Measurements from ENCODE around the gene ATG4B.

Gene ATG4B

DNA sequence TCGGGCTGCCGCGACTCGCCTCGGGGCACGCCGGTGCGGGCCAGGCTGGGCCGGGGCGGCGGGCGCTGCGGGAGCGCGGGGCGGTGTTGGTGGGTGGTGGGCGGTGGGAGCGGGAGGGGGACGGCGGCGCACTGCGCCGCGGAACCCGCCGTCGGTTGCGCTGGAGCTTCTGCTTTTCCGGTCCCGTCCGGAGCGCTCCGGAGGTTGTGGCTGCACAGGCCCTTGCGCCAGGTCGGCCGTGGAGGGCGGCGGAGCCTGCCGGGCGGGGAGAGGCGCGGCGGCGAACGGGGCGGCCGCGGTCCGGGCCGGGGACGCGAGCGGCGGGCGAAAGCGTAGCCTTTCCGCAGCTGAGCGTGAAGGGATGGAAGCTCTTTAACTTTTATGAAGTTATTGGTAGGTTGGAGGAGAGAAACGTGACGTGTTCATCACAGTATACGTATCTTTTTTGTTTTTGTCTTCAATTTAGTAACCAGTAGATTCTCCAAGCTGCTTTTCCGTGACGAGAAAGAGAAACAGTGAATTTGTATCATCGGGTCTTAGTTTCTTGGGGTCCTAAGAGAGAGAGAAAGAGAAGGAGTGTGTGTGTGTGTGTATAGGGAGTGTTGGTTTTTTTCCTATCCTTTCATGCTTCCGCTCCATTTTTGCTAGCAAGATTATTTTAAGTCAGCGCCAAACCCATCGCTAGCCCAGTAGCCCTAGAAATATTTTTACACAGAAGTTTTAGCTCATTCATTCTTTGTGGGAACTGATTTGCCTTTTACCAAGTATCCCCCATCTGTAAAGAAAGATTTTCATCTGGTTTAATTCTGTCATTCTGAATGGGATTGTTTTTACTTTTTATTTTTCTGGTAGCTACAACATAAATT lies 535 bp downstream of the ATG4B start:
- ChIA-PET POLR2A (ENCODE audit: low non-redundant PET) (interaction anchor here (0.5 kb wide), 1 partner anchor 25 kb away, joined by 3 read pairs; no protein-coding TSS in a partner anchor), CTCF (no interaction called here)
- TF ChIP-seq, protein P1, sequence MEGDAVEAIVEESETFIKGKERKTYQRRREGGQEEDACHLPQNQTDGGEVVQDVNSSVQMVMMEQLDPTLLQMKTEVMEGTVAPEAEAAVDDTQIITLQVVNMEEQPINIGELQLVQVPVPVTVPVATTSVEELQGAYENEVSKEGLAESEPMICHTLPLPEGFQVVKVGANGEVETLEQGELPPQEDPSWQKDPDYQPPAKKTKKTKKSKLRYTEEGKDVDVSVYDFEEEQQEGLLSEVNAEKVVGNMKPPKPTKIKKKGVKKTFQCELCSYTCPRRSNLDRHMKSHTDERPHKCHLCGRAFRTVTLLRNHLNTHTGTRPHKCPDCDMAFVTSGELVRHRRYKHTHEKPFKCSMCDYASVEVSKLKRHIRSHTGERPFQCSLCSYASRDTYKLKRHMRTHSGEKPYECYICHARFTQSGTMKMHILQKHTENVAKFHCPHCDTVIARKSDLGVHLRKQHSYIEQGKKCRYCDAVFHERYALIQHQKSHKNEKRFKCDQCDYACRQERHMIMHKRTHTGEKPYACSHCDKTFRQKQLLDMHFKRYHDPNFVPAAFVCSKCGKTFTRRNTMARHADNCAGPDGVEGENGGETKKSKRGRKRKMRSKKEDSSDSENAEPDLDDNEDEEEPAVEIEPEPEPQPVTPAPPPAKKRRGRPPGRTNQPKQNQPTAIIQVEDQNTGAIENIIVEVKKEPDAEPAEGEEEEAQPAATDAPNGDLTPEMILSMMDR (conservative IDR thresholded peaks at IDR 0.05; ENCODE audit: low read depth) = no peak
- peak; percentile 44 for DNase-seq (ENCODE audit: low spot score)
- H3K27ac ChIP-seq = peak overlapping the region; percentile 96

DNA sequence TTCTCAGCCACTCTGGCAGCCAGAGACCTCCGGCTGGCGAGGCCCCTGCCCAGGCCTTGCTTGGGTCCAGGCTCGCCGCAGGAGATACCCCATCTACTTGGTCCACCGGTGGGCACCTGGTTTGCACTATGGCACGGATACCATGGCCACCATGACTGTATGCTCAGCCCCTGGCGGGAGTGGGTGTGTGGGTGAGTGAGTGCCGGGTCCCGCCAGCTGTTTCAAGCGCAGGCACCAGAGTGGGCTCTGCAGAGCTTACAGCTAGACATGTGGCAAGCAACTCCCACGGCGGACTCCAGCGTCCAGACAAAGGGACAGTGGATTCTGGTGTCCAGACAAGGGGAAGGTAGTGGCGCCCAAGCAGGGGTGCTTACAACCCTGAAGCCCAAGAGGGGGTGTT lies 1.4 kb downstream of the ATG4B start:
- no peak for DNase-seq (ENCODE audit: low spot score)
- TF ChIP-seq, protein P1 (conservative IDR thresholded peaks at IDR 0.05; ENCODE audit: low read depth) = no peak
- ChIA-PET CTCF (no interaction called here), POLR2A (ENCODE audit: low non-redundant PET) (no interaction called here)
- H3K27ac ChIP-seq = no peak overlapping the region

DNA sequence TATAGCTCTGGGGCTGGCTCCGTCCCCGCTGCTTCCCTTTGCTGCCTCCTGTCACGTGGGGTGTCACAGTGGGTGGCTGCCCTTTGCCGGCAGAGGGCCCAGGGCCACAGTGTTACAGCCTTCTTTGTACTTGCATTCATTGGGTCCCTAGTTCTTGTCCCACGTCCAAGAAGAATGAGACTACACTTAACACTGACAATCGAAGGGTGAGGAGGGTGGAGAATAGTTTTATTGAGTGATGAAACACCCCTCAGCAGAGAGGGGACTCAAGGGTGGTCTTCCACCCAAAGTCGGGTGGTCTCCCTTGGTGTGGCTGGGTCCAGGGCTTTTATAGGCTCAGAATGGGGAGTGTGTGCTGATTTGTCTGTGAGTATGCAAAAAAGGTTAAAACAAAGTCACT lies 1.9 kb downstream of the ATG4B start:
- TF ChIP-seq, protein P1 (conservative IDR thresholded peaks at IDR 0.05; ENCODE audit: low read depth) = no peak
- ChIA-PET CTCF (no interaction called here), POLR2A (ENCODE audit: low non-redundant PET) (no interaction called here)
- DNase-seq (ENCODE audit: low spot score) = no peak
- H3K27ac ChIP-seq = no peak overlapping the region

DNA sequence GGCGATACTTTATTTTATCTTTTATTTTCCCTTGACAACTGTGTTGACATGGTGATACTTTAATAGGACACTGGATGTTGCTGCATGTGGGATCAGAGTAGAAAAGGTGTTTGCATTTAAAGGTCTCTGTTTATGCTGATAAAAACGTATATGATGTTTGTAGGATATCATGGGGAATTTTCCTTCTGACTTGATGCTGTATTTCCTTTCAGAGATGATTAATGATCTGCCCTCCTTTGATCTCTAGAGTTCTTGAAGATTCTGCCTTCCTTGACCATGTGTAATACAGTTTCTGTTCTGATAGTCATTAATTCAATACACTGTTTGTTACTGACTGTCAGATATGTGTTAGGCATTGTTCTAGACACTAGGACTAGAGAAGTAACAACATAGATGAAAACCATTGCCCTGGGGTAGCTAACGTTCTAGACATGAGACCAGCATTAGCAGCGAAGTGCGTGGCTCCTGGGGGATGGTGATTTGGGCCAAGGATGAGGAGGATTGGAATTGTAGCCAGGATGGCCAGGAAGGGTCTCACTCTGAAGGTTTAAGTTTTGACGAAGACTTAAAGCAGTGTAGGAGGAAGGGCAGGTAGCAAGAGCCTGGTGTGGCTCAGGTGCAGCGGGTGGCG lies 2.8 kb downstream of the ATG4B start:
- DNase-seq (ENCODE audit: low spot score) = no peak
- ChIA-PET CTCF (no interaction called here), POLR2A (ENCODE audit: low non-redundant PET) (no interaction called here)
- TF ChIP-seq, protein P1 (conservative IDR thresholded peaks at IDR 0.05; ENCODE audit: low read depth) = no peak
- peak overlapping the region; percentile 9; the same call in 1 of the 2 replicates for H3K27ac ChIP-seq

DNA sequence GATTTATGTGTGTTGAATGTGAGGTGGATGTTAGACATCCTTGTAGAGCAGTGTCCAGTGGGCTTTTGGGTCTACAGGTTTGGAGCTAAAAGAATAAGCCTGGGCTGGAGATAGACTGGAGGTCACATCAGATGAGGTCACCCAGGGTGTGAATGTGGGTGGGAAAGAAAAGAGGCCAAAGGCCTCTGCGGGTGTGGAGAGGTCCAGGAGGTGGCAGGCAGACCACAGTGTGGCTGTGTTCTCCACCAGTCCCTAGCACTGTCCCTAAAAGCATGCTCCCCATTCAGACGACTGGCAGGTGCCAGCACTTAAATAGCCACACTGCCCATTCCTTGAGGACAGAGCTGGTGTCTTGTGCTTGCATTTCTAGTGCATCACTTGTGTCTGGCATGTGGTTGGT lies 4.1 kb downstream of the ATG4B start:
- ChIA-PET POLR2A (ENCODE audit: low non-redundant PET) (no interaction called here), CTCF (no interaction called here)
- no peak for DNase-seq (ENCODE audit: low spot score)
- TF ChIP-seq, protein P1 (conservative IDR thresholded peaks at IDR 0.05; ENCODE audit: low read depth) = no peak
- H3K27ac ChIP-seq = peak overlapping the region; percentile 9; the same call in 1 of the 2 replicates

DNA sequence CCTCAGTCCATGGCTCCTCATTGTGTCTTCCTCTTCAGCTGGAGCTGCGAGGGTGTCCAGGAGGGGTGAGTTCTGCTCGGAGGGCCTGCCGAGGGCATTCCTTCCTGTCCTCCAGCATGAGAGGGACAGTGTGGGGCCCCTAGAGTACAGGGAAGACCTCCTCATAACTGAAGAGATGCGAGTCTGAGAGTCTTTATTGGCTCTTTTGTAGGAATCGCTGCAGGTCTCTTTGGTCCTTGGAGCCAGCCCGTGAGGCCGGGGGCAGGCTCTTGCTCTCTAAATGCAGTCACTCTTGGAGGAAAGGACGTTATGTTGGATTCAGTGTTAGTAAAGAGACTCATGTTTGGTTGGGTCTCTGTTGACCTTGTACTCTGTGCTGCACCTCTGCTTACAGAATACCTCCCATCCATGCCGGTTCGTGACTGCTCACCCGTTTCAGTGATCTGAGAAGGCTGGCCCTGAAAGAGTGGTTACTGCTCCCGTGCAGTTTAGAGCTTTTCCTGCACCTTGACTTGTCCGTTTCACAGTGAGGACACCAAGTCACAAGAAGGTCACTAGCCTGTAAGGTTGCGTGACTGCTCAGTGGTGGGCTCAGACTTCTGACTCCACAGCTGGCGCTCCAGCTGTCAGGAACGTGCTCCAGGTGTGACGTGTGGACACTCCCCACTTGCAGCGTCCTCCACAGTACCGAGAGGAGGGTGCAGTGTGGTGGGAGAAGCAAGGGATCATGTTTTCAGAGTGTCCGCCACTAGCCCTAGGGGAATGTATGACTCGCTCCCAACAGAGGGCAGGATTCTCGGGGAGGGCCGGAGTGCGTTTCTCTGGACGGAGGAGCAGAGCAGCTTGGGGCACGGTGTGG lies 7.8 kb downstream of the ATG4B start:
- ChIA-PET POLR2A (ENCODE audit: low non-redundant PET) (no interaction called here), CTCF (interaction anchor here (0.8 to 1.1 kb wide), 2 partner anchors 14 kb away, joined by 3 read pairs; no protein-coding TSS in a partner anchor)
- no peak for DNase-seq (ENCODE audit: low spot score)
- no peak overlapping the region for H3K27ac ChIP-seq
- TF ChIP-seq, protein P1 (conservative IDR thresholded peaks at IDR 0.05; ENCODE audit: low read depth) = no peak
